T-helper 1 cell treated with Interleukin-12 subunit alpha and Interleukin-12 subunit beta and Interleukin-4 antibody, amounts not matched to agents 30 ng/mL and 1 ng/mL, for 36 hours (primary cell): ENCODE measurements around the gene SQSTM1. TPM values are rescaled to one million over a fixed set of nuclear protein-coding genes. Genes with fewer than 3 reads are reported as not detected.

ENCODE experiments used
- intact Hi-C: fragments of 100-400 bp; cut with micrococcal nuclease; formaldehyde crosslinking; loops from one replicate; pipeline ENCODE4 v1.15.1; 2024
- total RNA-seq: library from RNA; stranded (reverse); gene quantifications from 2 replicates; pipeline ENCODE4 v1.2.3, GENCODE V29; 2022

The SQSTM1 gene
- total RNA-seq, 1 donor from 2014 or later, result 254 TPM

DNA sequence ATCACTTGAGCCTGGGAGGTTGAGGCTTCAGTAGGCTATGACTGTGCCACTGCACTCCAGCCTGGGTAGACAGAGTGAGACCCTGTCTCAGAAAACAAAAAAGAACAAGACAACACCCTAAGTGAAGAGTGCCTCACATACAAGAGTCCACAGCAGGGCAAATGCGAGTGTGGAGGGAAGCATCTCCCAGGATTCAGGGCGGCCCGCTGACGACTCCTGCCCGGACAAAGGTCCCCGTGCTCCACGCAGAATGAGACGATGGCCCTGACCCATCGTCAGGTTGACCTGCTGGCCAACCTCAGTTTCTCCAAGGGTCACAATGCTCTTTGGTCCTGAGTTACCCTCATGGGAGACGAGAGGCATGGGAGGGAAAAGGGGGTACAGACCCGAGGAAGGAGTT is 19.6 kb downstream of the SQSTM1 start:
- intact Hi-C loops, result no loop called here

DNA sequence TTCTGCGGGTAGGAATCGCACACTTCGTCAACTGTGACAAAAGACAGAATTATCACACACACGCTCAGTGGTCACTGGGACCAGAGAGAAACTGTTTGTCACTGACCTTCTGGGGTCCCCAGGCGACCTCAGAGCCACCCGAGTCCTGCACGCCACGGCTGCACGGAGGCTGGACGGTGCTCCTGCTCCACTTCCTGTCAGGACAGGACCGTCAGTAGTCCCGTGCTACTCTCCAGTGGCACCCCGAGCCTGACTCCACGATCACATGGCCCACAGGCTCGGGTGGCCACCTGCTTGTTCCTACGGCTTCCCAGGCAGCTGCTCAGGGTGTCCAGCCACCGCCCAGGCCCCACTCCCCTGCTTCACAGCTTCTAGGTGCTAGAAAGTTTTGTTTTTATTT is 20.1 kb downstream of the SQSTM1 start:
- intact Hi-C loops, result no loop called here

DNA sequence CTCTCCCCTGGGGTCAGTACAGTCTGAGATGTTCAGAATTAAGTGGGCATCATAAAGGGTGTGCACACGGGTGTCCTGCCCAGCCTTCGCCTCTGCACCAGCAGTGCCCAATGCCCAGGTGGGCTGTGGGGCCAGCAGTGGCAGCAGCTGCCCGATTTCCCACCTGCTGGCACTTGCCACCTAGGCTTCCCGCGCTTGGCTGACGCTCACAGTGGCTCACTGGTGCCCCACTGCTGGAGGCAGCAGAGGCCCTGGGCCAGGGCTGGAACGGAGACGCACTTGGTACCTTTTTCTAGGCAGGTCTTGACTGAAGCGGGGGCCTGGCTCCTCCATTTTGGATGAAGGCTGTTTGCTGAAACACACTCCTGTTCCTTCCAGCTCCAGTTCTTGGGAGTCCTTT is 20.9 kb downstream of the SQSTM1 start:
- intact Hi-C loops, result no loop called here

DNA sequence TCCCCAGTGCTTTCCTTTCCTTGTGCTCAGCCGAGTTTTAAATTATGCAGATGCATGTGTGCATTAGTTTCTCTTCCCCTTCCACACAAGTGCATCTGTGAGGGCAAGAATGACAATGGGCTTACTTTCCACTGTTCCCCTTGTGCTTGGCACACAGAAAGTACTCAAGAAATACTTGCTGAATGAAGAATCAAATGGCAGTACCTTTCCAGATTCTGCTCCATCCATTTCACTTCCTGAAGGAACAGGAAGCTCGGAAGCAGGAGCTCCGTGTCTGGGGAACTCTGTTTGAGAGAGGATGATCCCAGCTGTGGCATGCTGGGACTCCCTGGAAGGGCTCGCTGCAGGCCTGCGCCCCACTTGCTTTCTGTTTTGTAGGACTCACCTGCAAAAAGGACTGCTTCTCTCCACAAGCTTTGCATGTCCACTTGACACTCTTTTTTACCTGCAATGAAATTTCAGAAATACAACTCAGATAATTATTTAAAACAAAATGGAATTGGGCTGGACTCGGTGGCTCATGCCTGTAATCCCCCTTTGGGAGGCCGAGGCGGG is 32.4 kb downstream of the SQSTM1 start:
- intact Hi-C loops, result no loop called here

DNA sequence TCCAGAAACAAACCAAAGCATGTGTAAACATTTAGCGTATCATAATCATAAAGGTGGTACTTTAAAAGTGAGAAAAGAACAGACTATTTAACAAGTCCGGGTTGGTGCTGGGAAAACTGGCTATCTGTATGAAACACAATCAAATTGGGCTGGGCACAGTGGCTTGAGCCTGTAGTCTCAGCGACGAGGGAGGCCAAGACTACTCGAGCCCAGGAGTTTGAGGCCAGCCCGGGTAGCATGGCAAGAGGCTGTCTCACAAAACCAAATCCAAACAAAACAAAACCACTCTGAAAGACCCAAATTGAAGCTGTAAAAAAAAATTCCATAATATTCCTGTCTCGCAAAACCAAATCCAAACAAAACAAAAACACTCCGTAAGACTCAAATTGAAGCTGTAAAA is 33.7 kb downstream of the SQSTM1 start:
- intact Hi-C loops, result no loop called here

DNA sequence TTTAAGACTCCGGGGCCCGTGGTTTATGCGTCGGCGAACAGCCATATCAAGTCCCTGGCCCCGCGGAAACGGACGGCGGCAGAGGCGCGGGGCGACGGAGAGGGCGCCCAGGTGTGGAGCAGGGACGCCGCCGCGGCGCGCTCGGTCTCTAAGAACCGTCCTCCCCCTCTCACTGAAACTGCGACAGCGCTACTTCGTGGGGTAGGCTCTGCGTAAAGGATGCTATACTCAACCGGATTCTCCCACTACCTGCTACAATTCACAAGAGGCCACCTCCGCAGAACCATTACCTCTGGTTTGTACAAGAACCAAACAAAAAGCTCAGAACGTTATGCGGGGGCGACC is 37.5 kb downstream of the SQSTM1 start:
- intact Hi-C loops, result loop anchor here (1.0 to 2.0 kb wide), 15 partner anchors 22 to 636 kb away; partner anchors contain the start of genes CANX, CNOT6, MAML1 and MAPK9

DNA sequence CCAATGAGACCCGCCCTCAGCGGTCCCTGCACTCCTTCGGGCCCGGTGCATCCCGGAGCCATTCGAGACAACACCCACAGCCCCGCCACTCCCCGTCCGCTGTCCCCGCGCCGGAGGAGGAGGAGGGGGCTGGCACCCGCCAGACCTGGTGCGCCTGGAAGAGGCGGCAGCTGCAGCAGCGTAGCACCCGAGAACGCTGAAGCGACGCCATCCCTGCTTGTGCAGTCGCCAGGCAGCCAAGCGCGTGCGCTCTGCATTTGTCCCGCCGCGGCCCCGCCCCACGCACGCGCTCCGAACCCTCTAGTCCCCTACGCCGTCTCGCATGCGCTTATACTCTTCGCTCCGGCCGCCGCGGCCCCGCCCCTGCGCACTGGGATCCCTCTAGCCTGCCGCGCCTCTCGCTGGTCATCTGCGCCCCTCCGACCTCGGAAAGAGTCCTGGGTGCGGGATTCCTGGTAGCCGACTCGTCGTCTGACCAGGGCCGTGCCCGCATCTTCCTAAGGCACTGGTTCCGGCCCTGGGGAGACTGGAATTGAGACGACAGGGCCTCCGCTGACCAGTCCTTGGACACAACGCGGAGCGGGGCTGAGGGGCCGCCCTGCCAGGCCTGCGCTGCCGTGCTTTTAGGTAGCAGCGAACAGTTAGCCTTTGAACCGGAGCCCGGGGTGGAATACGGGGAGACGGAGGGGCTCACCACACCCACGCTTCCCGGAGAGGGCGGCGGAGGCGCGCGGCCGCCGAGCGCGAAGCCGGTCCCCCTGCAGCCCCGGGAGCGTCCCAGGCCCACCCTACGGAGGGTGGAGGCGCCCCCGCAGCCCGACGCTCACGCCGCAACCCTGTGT is 38.1 kb downstream of the SQSTM1 start, which contains the start of gene MRNIP:
MRNIP (minus strand) TSS at position 232 of the 842 bp plus-strand sequence; CDS start at position 211, 21 bp downstream.
- intact Hi-C loops, result loop anchor here (1.0 to 2.0 kb wide), 15 partner anchors 23 to 635 kb away; partner anchors contain the start of genes CANX, CNOT6, MAML1 and MAPK9

DNA sequence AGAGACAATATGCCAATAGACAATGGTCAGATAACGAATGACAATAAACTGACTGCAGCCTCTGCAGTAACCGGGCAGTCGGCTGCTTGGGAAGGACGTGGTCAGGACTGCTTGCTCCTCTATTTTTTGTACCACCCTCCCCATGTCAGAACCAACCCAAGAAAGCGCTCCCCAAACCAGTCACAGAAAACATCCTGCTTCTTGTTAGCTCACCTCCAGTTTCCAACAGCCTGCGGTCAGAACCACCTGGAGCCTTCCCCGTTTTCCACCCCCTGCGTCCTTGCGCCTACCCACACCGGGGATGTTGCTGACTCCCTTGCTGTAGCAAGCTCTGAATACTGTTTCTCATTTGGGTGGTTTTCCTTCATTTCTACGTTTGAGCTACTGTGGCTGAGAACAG is 39.6 kb downstream of the SQSTM1 start:
- intact Hi-C loops, result no loop called here

DNA sequence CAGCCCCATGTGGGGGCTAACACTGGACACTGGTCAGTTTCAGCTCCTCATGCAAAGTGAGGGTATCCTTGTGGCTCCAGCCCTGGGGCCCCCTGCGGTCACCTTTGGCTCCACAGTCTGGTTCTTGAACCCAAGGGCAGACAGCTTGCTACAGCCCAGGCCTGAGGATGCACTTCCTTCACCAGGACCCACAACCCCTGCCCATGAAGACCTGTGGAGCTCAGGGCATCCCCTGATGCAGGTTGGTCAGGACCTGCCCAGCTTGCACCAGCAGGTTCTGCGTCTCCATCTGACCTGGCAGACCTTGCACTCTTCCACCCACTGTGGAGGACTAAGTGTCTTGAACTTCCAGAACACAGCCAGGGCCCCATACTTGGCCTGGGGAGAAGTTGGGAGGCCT is 41.6 kb downstream of the SQSTM1 start:
- intact Hi-C loops, result no loop called here

DNA sequence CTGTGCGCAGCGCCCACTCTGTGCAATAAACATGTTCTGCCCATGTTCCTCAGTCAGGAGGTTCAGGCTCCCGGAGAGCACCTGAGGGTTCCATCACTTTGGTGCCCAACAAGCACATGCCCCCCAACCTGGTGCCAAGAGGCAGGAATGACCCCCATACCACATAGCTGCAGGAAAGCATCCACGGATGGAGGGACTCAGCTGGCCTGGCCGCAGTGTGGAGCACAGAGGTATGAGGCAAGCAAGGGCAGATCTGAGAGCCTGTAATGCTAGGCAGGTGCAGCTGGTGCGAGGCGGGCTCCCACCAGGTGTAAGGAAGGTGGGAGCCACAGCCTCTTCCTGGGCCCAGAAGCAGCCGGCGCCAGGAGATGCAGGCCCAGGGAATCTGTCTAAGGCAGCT is 42.2 kb downstream of the SQSTM1 start:
- intact Hi-C loops, result no loop called here

DNA sequence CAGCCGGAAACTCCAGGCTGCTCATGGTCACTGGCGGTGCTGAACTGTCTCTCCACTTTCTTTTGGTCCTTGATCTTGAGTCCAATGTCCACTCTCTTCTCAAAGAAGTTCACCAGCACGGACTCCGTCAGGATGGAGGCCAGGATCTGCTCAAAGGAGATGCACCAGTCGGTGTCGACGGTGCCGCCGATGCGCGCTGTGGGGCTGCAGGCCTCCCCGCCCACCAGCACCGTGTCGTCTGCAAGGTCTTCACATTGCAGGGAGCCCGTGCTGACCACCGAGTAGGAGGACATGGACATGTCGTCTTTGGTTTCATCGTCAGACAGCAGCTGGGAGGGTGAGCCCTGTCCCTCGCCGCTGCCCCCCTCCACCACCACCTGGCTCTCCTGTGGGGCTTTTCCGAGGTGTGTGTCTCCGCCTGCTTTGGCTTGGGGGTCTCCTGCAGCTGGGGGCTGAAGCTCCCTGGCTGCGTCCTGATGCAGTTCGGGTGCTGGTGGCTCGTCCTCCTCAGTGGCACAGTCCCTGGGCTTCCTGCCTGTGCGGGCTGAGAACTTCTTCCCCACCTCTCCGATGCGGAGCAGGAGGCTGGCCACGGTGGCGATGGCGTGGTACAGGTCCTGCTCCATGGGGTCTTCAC is 42.9 kb downstream of the SQSTM1 start:
- intact Hi-C loops, result no loop called here

DNA sequence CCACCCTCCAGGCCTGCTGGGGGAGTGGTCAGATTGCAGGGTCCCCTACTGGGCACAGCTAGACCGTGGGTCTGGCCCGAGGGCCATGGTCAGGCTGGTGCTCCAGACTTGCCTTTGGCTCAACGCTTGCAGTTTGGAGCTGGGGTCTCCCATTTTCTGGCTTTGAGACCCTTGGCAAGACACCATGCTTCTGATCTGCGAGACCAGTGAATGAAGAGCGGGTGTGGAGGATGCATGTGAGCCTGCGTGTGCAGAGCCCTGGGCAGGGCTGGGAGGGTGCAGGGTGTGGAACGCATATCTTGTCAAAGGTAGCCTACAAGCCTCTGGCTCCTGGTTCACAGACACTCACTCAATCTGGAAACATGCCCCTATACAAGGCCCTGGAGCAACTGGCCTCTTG is 44.0 kb downstream of the SQSTM1 start:
- intact Hi-C loops, result no loop called here

DNA sequence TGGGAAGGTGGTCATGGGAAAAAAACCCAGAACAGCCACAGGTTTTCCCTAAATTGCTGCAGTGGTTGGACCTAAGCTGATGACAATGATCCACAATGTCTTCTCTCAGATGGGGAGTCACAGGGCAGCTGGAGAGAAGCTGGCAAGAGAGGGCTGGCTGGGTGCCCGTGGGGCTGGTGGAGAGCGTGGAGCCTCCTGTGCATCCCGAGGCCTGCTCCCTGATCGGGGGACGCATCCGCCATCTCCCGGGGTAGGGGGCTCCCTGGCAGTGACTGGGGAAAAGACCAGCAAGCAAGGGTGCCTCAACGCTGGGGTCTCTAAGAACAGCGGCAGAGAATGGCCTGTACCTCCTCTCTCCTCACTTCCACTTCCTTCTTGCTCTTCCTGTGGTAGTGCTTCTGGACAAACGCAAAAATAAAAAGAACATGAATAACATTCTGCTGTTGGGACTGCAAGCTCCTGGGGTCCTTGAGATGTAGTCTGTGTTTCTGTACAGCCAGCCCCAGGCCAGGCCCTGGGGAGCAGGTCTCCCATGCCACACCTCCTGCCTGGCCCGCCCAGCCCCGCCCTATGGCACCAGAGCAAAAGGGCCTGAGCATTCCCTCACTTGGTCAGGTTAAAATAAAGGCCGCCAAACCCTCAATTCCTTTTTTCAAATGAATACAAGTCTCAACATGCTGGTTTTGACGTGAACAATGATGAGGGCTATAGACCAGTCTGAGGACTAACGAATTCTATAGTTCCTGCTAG is 45.0 kb downstream of the SQSTM1 start:
- intact Hi-C loops, result no loop called here

DNA sequence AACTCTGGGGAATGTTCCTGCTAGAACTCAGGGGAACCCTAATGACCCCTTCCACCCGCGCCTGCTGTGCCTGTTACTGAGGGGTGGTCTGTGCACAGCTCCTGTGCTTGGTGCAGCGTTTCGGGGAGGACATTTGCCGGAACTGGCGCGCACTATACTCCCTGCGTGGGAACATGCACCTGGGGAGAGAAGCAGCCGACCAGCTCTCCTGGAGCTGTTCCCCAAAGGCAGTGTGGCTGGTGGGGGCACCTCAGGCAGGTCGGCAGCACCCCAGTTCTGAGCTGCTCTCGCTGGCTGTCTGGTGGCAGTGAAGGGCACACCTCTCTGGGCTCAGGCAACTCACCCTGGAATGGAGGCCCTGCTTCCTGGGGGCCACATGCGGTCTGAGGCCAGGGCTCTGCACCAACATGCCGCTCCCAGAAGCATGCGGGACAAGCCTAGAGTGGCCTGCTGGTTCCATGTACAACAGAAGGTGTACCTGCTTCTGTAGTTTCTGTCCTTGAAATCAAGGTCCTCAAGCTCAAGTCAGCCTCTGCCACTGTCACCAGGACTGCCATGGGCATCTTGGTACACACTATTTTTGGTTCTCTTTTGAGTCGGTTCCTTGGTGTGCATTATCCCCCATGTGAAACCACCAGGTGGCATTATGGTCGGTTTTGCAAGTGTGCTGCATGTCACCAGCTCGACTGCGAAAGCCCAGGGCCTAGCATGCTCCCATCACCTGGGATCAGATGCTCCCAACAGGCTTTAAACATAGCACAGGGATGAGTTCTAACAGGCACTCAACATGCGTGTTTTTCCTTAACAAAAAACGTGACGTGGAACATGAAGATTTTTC is 45.8 kb downstream of the SQSTM1 start:
- intact Hi-C loops, result no loop called here

DNA sequence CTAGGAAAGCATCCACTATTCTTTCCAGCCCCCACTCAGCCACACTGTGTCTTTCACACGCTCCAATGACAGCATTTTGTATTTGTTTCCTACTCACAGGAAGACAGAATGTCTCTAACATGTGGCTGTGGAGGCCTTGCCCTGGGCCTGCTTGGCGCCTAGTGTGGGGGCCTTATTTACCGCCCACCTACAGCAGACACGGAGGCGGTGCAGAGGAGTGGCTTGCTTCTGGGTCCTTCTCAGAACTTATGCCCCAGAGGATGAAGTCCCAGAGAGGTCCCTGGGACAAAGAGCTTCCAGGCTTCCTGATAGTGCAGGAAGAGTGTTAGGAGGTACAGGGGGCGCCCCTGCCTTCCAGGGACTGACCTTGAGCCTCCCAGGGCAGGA is 46.4 kb downstream of the SQSTM1 start:
- intact Hi-C loops, result no loop called here

DNA sequence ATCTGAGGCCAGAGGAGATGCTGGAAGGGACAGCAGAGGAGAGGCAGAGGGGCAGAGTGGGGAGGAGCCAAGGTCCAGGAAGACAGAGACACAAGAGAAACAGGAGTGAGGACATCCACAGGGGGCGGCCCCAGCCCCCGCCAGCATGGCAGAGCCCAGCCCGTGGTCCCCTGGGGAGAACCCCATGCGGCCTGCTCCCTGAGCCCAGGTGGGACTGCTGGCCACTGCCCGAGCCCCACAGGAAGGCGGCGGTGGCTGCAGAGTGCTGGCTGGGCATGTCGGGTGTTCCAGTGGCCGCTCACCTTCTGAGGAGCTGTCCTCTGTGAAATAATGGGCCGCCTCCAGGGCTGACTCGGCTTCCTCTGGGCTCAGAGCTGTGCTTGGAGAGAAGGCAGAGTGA is 46.8 kb downstream of the SQSTM1 start:
- intact Hi-C loops, result no loop called here

DNA sequence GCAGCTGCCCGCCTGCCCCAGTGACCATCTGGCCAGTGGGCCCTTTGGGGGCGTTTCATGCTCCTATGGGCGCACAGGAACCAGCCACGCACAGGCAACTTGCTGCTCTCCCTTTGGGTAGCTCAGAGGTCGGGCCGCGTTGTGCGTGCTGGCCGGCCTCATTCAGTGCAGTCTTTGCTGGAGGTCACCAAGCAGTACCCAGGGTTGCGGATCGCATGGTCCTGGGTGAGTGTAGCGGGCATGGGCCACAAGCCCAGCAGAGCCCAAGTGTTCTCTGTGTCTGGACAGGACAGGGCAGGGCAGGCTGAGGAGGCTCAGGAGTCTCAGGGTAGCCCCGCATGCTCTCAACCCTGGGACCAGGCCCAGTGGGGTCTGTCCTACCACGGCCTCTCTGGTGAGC is 47.8 kb downstream of the SQSTM1 start:
- intact Hi-C loops, result no loop called here

DNA sequence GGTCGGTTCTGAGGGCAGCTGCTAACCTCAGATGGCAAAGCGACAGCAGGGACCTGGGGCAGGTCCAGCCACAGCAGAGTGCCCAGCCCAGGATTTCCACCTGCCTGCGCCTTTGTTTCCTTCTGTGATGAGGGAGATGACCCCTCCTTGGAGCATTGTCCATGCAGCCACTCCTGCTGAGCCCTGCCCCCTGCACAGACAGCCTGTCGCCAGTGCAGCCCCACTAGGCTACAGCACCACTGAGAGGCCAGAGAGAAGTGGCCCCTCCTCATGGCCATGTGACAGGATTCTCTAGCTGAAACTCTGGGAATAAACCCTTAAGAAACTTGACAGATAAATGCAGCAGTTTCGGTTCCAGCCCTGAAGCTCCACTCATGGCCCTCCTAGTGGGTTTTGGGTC is 48.4 kb downstream of the SQSTM1 start:
- intact Hi-C loops, result no loop called here

DNA sequence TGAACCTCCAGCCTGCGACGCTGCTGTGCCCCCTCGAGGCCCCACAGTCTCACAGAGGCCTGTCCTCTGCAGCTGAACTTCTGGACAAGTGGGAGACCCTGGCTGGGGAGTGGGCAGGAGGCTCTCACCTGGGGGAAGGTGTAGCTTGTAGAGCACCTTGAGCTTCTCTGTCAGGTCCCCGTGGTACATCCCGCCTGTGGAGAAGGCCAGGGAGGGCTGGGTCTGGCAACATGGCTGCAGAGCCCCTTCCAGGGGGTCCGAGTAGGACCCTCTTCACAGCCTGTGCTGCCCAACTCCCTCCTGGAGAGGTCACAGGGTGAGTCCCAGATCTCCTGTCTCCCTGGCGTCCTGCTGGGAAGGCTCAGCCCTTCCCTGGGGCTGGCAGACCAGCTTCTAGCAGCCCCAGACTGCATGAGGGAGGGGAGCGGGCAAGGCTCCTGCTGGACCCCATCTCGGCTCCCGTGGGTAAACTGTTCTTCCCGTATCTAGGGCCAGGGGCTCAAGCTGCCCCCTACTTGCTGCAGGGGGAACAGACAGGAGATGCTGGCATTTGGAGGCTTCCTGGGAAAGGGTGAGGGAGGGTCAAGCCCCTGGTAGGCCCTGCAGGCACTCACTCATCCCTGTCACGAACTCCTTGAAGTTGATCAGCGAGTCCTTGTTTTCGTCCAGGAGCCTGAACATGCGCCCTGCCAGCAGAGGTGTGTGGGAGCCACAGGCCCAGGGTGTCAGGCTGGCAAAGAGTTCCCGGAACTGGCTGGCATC is 49.1 kb downstream of the SQSTM1 start:
- intact Hi-C loops, result no loop called here

DNA sequence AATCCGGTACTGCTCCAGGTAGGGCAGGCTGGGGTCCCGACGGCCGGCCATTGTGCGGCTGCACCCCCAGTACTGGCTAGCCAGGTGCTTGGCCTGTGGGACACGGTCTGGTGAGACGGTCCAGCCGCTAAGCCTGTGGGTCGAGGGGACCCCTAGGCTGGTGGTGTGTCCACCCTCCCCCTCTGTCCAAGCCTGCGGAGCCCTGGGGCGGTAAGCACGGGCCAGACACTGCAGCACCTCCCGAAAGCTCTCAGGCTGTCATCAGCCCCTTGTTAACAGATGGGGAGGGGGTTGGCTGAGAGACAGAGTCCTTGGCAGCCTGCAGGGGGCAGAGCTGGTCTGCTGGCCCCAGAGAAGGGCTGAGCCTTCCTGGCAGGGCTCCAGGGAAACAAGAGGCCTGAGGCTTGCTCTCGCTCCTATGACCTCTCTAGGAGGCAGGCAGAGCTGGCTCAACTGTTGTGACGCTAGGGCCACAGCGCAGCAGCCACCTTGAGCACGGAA is 49.7 kb downstream of the SQSTM1 start:
- intact Hi-C loops, result no loop called here
